Suprapubic skin (tissue), 3 donors: ENCODE measurements around the gene SPATA6.

Source experiments
- EP300 ChIP-seq: sonication (generic); formaldehyde crosslinking; IDR thresholded peaks from one replicate; pipeline ENCODE4 v1.6.1; 2017; ENCODE audit warnings: antibody characterized with exemption
- POLR2A ChIP-seq, 2 donors: fragments of 450-650 bp; IDR thresholded peaks; one replicate each; pipeline ENCODE4 v1.6.1; 2017; ENCODE audit warnings: antibody characterized with exemption in 2 of 2, mild to moderate bottlenecking in 2 of 2, moderate library complexity in 2 of 2
- TF ChIP-seq, protein P1 (sequence below), 2 donors: fragments of 200-600 bp in 1 of 2; fragments of 450-650 bp in 1 of 2; sonication (generic) in 1 of 2; IDR thresholded peaks; one replicate each; pipeline ENCODE4 v1.5.1; 2016 to 2019; ENCODE audit warnings: antibody characterized with exemption in 2 of 2, mild to moderate bottlenecking in 1 of 2, moderate library complexity in 1 of 2

DNA sequence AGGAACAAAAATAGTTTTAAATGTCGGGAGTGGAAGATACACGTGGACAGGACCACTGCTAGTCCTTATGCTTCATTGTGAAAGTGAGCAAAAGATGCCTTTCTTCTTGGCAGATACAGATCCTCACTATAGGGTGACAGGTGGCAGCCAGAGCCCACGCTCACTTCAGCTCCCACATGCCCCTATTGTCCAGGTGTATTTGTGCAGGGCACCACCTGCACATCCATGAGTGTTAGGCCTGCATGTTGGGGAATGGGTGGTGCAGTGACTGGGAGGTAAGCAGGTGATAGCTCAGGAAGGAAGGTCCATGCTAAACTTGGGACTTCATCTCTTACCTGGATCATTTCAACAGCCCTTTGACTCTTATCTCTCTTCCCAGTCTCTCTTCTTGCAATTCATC lies 222.1 kb downstream of the SPATA6 start:
- TF ChIP-seq POLR2A (IDR thresholded peaks at IDR 0.05): no peak
- TF ChIP-seq, protein P1, sequence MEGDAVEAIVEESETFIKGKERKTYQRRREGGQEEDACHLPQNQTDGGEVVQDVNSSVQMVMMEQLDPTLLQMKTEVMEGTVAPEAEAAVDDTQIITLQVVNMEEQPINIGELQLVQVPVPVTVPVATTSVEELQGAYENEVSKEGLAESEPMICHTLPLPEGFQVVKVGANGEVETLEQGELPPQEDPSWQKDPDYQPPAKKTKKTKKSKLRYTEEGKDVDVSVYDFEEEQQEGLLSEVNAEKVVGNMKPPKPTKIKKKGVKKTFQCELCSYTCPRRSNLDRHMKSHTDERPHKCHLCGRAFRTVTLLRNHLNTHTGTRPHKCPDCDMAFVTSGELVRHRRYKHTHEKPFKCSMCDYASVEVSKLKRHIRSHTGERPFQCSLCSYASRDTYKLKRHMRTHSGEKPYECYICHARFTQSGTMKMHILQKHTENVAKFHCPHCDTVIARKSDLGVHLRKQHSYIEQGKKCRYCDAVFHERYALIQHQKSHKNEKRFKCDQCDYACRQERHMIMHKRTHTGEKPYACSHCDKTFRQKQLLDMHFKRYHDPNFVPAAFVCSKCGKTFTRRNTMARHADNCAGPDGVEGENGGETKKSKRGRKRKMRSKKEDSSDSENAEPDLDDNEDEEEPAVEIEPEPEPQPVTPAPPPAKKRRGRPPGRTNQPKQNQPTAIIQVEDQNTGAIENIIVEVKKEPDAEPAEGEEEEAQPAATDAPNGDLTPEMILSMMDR (IDR thresholded peaks at IDR 0.05): no peak
- no peak for TF ChIP-seq EP300
